GM21786 (cell line): Measurements from ENCODE around the gene LRCOL1.

ENCODE experiments used
- ATAC-seq: cut with Tn5 transposase; IDR thresholded peaks from one replicate; pipeline ENCODE4 v1.9.1; 2021; ENCODE audit not compliant: unreplicated experiment

LRCOL1 gene

DNA sequence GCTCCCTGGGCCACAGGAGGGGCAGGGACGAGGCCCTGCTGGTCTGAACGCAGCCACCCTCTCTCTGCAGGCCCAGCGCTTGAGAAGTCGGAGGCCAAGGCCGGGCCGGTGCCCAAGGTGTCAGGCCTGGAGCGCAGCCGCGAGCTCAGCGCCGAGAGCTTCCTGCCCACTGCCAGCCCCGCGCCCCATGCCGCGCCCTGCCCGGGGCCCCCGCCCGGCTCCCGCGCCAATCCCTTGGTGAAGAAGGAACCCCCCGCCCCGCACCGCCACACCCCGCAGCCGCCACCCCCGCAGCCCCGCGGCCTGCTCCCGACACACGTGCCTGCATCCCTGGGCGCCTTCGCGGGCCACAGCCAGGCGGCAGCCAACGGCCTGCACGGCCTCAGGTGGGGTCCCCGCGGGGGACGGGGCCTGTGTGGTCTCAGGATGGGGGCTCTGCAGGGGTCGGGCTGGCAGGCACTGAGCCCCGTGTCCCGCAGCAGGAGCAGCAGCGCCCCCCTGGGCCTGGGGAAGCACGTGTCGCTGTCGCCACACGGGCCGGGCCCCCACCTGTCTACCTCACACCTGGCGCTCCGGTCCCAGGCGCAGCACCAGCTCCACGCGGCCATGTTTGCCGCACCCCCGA is 40.4 kb downstream of the LRCOL1 start:
- ATAC-seq, result no peak

- ATAC-seq, result no peak
These were observed 41.4 kb downstream of the LRCOL1 start for GRCh38 chr12:132568826-132569480.

DNA sequence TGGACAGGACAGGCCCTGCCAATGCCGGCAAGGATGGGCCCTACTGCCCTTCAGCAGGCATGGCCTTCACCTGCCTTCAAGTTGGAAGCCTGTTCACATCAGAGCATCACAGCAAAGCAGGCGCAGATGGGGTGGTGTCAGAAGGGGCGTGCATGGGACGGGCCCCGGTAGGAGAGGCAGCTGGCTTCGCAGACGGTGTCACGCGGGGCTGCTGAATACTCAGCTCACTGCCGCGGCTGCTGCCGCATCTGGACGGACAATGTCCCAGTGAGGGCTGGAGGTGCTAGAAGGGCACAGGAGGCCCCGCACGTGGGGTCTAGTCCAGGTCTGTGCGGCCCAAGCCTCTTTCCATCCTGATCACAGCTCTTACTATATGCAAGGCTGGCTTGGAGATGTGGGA is 42.1 kb downstream of the LRCOL1 start:
- no peak for ATAC-seq

- ATAC-seq, result no peak
These were observed 43.8 kb downstream of the LRCOL1 start for GRCh38 chr12:132566516-132567131.

DNA sequence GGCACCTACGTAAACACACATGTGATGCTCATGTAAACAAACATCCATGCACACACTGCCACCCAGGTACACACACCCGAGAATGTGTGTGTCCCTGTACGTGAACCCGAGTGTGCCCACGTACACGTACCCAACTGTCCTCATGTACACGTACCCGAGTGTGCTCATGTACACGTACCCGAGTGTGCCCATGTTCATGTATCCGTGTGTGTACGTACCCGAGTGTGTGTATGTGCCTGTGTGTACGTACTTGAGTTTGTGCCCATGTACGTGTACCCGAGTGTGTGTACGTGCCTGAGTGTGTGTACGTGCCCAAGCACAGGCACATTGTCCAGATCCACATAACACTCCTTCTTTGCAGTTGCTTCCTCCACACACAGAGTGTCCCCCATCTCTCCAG is 45.0 kb downstream of the LRCOL1 start:
- no peak for ATAC-seq

GRCh38 chr12:132563911-132564310 is 46.5 kb downstream of the LRCOL1 start:
- ATAC-seq, result no peak

- no peak for ATAC-seq
These were observed 47.8 kb downstream of the LRCOL1 start for GRCh38 chr12:132562489-132563021.

DNA sequence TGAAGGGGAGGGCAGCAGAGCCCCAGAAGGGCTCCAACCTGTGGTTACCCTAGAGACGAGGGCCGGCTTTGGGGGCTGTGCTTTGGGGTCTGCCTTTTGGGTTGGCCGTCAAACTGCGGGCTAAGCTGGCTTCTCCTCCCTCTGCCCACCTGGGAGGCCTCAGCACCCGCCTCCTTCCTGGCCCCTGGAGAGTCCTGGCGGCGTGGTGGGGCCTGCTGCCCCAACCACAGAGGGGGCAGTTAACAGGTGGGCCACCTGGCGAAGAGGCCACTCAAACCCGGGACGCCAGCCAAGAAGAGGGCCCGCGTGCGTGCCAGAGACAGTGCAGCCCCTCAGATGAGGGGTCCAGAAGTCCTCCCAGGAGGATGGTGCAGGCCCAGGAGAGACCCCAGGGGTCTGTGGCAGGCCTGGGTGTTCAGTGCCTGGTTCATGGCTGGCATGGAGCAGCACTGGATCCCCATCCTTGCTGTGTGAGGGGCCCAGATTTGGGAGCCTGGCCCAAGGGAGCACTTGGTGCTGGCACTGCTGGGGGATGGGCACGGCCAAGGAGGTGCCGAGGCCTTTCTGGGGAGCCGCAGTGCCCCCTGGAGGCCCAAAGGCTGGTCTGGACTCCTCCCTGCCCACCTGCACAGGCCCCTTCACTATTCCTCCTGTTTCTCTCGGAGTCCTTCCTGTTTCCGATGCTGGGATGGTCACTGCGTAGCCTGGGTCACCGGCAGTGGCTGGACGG is 48.8 kb downstream of the LRCOL1 start:
- ATAC-seq, result no peak

GRCh38 chr12:132560614-132561426 is 49.6 kb downstream of the LRCOL1 start:
- ATAC-seq, result no peak

DNA sequence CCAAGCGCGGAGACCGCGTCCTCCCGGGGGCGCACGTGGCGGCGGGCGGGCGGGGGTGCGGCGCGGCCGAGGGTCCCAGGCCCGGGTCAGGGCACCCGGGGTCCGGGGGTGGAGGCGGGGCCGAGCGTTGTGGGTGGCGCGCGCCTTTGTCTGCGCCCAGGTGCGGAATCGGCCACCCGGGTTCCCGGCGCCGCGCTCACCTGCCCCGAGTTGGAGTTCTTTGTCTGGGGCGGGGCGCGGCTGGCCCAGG is 50.1 kb downstream of the LRCOL1 start:
- ATAC-seq, result no peak

DNA sequence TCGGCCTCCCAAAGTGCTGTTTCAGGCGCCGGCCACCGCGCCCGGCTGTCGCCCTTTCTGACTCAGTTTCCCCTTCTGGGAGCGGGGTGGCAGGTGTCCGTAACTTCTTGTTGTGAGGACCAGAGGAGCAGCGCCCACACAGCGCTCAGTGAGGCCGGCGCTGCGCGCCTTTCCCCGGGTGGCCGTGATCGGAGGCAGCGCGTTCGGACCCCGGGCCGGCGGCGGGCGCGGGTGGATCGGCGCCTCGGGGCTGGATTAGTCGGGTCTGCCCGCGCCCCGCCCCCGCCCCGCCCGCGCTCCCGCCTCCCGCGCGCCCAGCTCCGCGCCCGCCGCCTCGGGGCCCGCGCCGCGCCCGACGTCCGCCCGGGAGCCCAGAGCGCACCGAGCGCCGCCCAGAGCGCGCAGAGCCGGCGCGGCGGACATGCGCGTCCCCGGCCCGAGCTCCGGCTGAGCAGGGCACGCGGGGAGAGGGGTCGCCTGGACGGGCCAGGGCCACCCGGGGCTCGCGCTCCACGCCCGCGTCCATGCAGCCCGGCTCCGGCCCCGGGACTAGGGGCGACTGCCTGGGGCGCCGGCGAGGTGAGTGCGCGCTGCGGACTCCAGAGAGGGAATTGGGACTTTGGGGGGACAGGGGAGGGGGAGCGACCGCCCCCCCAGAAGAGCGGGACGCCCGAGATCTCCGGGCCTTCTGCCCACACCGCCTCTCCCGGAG is 50.6 kb downstream of the LRCOL1 start:
- ATAC-seq, result no peak

GRCh38 chr12:132558861-132559623 is 51.3 kb downstream of the LRCOL1 start:
- no peak for ATAC-seq

DNA sequence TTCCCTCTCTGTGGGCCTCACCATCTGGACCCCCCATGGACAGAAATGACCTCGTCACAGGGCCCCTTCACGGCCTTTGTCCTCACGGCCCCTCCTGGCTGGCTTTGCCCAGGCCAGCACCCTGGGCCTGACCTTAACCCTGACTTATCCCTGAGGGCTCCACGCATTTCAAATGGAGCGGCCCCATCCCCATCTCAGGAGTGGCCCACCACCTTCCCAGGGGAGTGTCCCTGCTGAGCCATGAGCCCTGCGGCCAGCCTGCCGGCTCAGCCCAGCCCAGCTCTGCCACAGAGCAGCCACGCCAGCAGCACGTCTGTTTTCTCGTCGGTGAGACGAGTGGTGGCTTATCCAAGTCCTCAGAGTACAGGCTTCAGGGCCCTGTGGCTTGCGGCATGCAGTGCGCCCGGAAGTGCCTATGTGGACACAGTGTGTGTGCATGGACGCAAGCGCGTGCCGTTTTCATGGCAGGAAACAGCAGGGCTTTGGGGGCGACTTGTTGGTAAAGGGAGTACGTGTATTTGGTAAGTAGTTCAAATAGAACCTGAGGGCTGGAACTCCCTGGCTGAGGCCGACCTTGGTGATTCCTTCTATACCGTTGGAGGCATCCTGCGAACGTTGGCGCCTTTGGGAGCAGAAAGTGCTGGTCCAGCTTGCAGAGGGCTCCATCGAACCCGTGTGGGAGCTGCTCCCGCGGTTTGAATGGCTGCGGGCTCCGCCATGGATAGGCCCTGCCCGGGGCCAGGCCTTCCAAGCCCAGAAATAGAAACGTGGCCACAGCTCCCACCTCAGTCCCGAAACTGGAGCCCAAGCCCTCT is 52.1 kb downstream of the LRCOL1 start:
- ATAC-seq, result no peak

DNA sequence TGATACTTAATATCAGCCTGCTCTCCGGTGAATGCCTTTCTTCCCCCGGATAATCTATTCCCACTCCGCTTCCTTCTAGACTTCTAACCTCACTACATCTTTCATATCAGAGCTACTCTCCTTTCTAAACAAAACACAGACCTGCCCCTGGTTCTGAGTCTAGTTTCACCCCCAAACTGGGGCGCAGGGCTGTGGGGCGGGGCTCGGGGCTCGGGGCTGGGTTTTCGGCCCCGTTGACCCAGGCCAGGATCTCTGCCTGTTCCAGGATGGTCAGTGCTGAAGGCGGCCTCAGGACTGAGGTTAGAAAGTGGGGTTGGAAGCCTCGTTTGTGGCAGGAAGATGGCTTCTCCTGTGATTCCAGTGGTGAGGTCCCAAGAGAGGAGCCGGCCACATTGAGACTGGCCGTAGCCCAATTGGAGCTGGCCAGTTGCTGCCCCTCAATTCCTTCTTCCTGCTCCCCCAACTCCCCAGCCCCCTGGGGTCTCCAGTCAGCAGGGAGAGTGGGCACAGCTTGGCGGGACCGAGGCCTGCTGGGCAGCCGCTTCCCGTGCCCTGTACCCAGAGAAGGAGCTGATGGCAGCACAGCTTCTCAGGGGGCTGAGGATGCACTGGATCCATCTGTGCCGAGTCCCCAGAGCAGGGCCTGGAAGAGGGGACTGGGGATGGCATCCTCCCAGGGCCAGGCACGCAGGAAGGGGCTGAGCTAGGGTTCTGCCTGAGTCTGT is 52.9 kb downstream of the LRCOL1 start:
- no peak for ATAC-seq

- ATAC-seq, result no peak
These were observed 53.6 kb downstream of the LRCOL1 start for GRCh38 chr12:132556801-132557200.

- no peak for ATAC-seq
These were observed 54.2 kb downstream of the LRCOL1 start for GRCh38 chr12:132556216-132556615.

DNA sequence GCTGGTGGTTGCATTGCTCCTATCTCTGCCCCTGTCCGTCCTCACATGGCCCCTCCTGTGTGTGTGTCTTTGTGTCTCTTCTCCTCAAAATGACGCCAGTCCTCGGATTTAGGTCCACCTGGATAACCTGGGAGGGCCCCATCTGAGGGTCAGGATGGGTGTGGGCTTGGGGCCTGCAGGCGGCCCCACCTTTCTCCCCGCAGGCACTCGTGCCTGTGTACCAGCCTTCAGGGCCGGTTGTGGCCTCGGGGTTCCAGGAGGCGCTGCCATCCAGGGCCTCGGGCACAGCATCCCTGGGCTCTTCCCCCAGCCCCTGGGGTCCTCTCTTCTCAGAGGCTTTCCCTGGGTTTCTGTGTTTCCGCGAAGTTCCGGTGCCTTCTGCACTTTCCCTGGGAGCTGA is 54.7 kb downstream of the LRCOL1 start:
- no peak for ATAC-seq
